ENCODE measurements around the gene TMEM127. TPM values are rescaled to one million over a fixed set of nuclear protein-coding genes. Genes with fewer than 3 reads are reported as not detected.
A peak's percentile ranks its signal among the peaks of the same experiment; 100 is the strongest.
"Not testable (repeated sequence)": the region's sequence is repeated elsewhere in the genome, so short reads cannot be mapped to it uniquely, and the experiment has no call there.

Gene TMEM127
- total RNA-seq = 12.4 TPM

- DNase-seq = peak; percentile 98
Observed at GRCh38 chr2:96265840-96266679, at the start of gene TMEM127, which contains the start of gene CIAO1. Gene TMEM127, minus strand, starts transcription at chr2:96265997. Its CDS starts 616 bp downstream, at chr2:96265381. Gene CIAO1, plus strand, starts transcription at chr2:96266225. Its CDS starts 126 bp downstream, at chr2:96266351.

GRCh38 chr2:96315005-96315399, 49.2 kb upstream of the TMEM127 start:
- DNase-seq = no peak

- DNase-seq = no peak
Observed at GRCh38 chr2:96308248-96308647, 42.5 kb upstream of the TMEM127 start.

- no peak for DNase-seq
Observed at GRCh38 chr2:96306370-96306769, 40.6 kb upstream of the TMEM127 start.

- DNase-seq = no peak
Observed at GRCh38 chr2:96305979-96306308, 40.1 kb upstream of the TMEM127 start.

GRCh38 chr2:96305091-96305978, 39.5 kb upstream of the TMEM127 start, which contains the start of gene SNRNP200:
Gene SNRNP200, minus strand, starts transcription at chr2:96305546. Its CDS starts 109 bp downstream, at chr2:96305437.
- DNase-seq = peak; percentile 80

- no peak for DNase-seq
Observed at GRCh38 chr2:96304606-96305005, 38.8 kb upstream of the TMEM127 start.

- no peak for DNase-seq
Observed at GRCh38 chr2:96301865-96302264, 36.1 kb upstream of the TMEM127 start.

GRCh38 chr2:96296925-96297324, 31.1 kb upstream of the TMEM127 start:
- no peak for DNase-seq

GRCh38 chr2:96294271-96294670, 28.5 kb upstream of the TMEM127 start:
- DNase-seq = not testable (repeated sequence)

- no peak for DNase-seq
Observed at GRCh38 chr2:96291751-96292150, 26.0 kb upstream of the TMEM127 start.

- no peak for DNase-seq
Observed at GRCh38 chr2:96287273-96287856, 21.6 kb upstream of the TMEM127 start.

- DNase-seq = no peak
Observed at GRCh38 chr2:96276787-96277499, 11.1 kb upstream of the TMEM127 start.

GRCh38 chr2:96274355-96275056, 8.7 kb upstream of the TMEM127 start:
- DNase-seq = no peak

- no peak for DNase-seq
Observed at GRCh38 chr2:96273763-96274162, 8.0 kb upstream of the TMEM127 start.

GRCh38 chr2:96271995-96272394, 6.2 kb upstream of the TMEM127 start:
- DNase-seq = no peak

- peak; percentile 12 for DNase-seq
Observed at GRCh38 chr2:96267159-96267971, 1.6 kb upstream of the TMEM127 start.

GRCh38 chr2:96265349-96265839, 403 bp downstream of the TMEM127 start:
- no peak for DNase-seq

GRCh38 chr2:96264656-96265348, 995 bp downstream of the TMEM127 start:
- no peak for DNase-seq

GRCh38 chr2:96264086-96264485, 1.7 kb downstream of the TMEM127 start:
- DNase-seq = no peak

Measured in skin of body (tissue), 2 donors.